Lung (tissue), 12 donors: ENCODE measurements around the gene RABL3. TPM values are rescaled to one million over a fixed set of nuclear protein-coding genes. Genes with fewer than 3 reads are reported as not detected.

Experiments
- ATAC-seq: fragments of 200-7000 bp; cut with Tn5 transposase; one replicate; pipeline ENCODE4 v1.9.1; 2020; ENCODE audit warnings: moderate number of reproducible peaks; ENCODE audit not compliant: insufficient read depth, low FRiP score
- DNase-seq, 3 donors: peaks; one replicate each; pipeline ENCODE4 v3.0.0-alpha.2; 2013 to 2017
- H3K27ac ChIP-seq, 2 donors: one replicate each; pipeline ENCODE4 v1.5.1; 2013; ENCODE audit warnings: mild to moderate bottlenecking in 2 of 2, moderate library complexity in 2 of 2, control low read depth in 1 of 2, inconsistent platforms in 1 of 2, low read depth in 1 of 2, low read length in 1 of 2
- H3K27me3 ChIP-seq, 3 donors: one replicate each; pipeline ENCODE4 v1.5.1; 2013; ENCODE audit warnings: low read length in 2 of 3; ENCODE audit not compliant: control insufficient read depth in 3 of 3, insufficient read depth in 3 of 3
- H3K36me3 ChIP-seq, 4 donors: one replicate each; pipeline ENCODE4 v1.5.1; 2013; ENCODE audit warnings: low read length in 4 of 4, mild to moderate bottlenecking in 1 of 4, moderate library complexity in 1 of 4; ENCODE audit not compliant: control insufficient read depth in 4 of 4, insufficient read depth in 4 of 4
- H3K4me1 ChIP-seq, 5 donors: one replicate each; pipeline ENCODE4 v1.5.1; 2013; ENCODE audit warnings: low read length in 5 of 5, mild to moderate bottlenecking in 2 of 5, moderate library complexity in 1 of 5; ENCODE audit not compliant: control insufficient read depth in 5 of 5, insufficient read depth in 5 of 5
- H3K4me3 ChIP-seq: one replicate; pipeline ENCODE4 v1.5.1; 2013; ENCODE audit warnings: mild to moderate bottlenecking, control low read depth, moderate library complexity
- H3K9ac ChIP-seq, 2 donors: one replicate each; pipeline ENCODE4 v1.5.1; 2013; ENCODE audit warnings: low read length in 2 of 2, control low read depth in 1 of 2; ENCODE audit not compliant: insufficient read depth in 1 of 2
- H3K9me3 ChIP-seq, 4 donors: one replicate each; pipeline ENCODE4 v1.5.1; 2013; ENCODE audit warnings: low read length in 3 of 4, mild to moderate bottlenecking in 1 of 4, moderate library complexity in 1 of 4; ENCODE audit not compliant: control insufficient read depth in 4 of 4, insufficient read depth in 3 of 4
- CTCF ChIP-seq: IDR thresholded peaks from 2 replicates; pipeline ENCODE4 v1.5.1; 2012; ENCODE audit warnings: mild to moderate bottlenecking; ENCODE audit errors: control extremely low read depth, extremely low read depth
- WGBS, 2 donors: extraction: QIAGEN DNeasy Blood & Tissue Kit; methylation state at CpG; one replicate each; pipeline ENCODE4 v1.1.7; 2013; 5-methylcytosine and 5-hydroxymethylcytosine counted together
- polyA plus RNA-seq, 2 donors: library from polyadenylated mRNA; stranded (reverse); fragments of 200-250 nt; gene quantifications; one replicate each; pipeline ENCODE4 v1.2.1, GENCODE V29; 2013
- total RNA-seq, 2 donors: library from RNA; depleted of rRNA in 1 of 2; stranded (reverse); fragments of >200 nt in 1 of 2; gene quantifications; one replicate each; pipeline ENCODE4 v1.2.1, GENCODE V29; 2014 to 2021
- donor health status: control.
- donor health status: control.
- donor health status: Bipolar disorder and iron deficiency.
- donor health status: healthy.
- donor health status: DM: yes; HTN: yes; CAD: no.

The RABL3 gene
- total and polyA plus RNA-seq, 4 donors, result 4.3 to 17.1 (median 14.0) TPM

- H3K27ac ChIP-seq, result no peak overlapping the region
- no peaks in the 10 kb centered on the region for H3K27me3 ChIP-seq
- no peak overlapping the region for H3K9ac ChIP-seq
- ATAC-seq (no peak), DNase-seq (no peak)
- H3K4me3 ChIP-seq, result no peak overlapping the region
- H3K4me1 ChIP-seq, result no peaks in the 10 kb centered on the region
- no peaks in the 10 kb centered on the region for H3K9me3 ChIP-seq
- TF ChIP-seq CTCF, result no peak
- H3K36me3 ChIP-seq, result peaks cover 0 to 7% (median 0%) of the 10 kb centered on the region in 4 donors
- 99 to 100% methylated on average over 2 of the region's 2 CpGs for WGBS, 2 donors
These were observed 10.5 kb upstream of the RABL3 start for GRCh38 chr3:120752865-120753264.

GRCh38 chr3:120752230-120752629 lies 9.9 kb upstream of the RABL3 start:
- Histone ChIP-seq H3K4me1 (no peaks in the 10 kb centered on the region), H3K27ac (no peak overlapping the region), H3K9me3 (no peaks in the 10 kb centered on the region), H3K4me3 (no peak overlapping the region), H3K36me3 (peaks cover 0 to 7% (median 0%) of the 10 kb centered on the region in 4 donors), H3K27me3 (no peaks in the 10 kb centered on the region), H3K9ac (no peak overlapping the region)
- no peak for DNase-seq
- no peak for ATAC-seq
- WGBS, 2 donors, result 95 to 98% methylated on average over 1 of the region's 1 CpG
- TF ChIP-seq CTCF, result no peak

- Histone ChIP-seq H3K4me1 (peaks cover 0 to 3% (median 0%) of the 10 kb centered on the region in 5 donors), H3K36me3 (peaks cover 0 to 7% (median 0%) of the 10 kb centered on the region in 4 donors), H3K9me3 (no peaks in the 10 kb centered on the region), H3K27ac (no peak overlapping the region), H3K4me3 (no peak overlapping the region), H3K9ac (no peak overlapping the region), H3K27me3 (no peaks in the 10 kb centered on the region)
- TF ChIP-seq CTCF, result no peak
- 95 to 98% methylated on average over 1 of the region's 1 CpG for WGBS, 2 donors
- DNase-seq, result no peak
- ATAC-seq, result no peak
These were observed 7.5 kb upstream of the RABL3 start for GRCh38 chr3:120749843-120750242.

- 66 to 91% methylated on average over 3 of the region's 3 CpGs for WGBS, 2 donors
- H3K4me1 ChIP-seq, result peaks cover 0 to 11% (median 7%) of the 10 kb centered on the region in 5 donors
- H3K36me3 ChIP-seq, result peaks cover 0 to 4% (median under 1%) of the 10 kb centered on the region in 4 donors
- no peaks in the 10 kb centered on the region for H3K9me3 ChIP-seq
- ATAC-seq (no peak), DNase-seq (no peak)
- H3K9ac ChIP-seq, result no peak overlapping the region
- no peak overlapping the region for H3K27ac ChIP-seq
- H3K27me3 ChIP-seq, result no peaks in the 10 kb centered on the region
- no peak for TF ChIP-seq CTCF
- no peak overlapping the region for H3K4me3 ChIP-seq
These were observed 3.1 kb upstream of the RABL3 start for GRCh38 chr3:120745466-120745865.
